Calu3 (cell line): Measurements from ENCODE around the gene TRIO. TPM values are rescaled to one million over a fixed set of nuclear protein-coding genes. Genes with fewer than 3 reads are reported as not detected.

Source experiments
- BruUV-seq: library from RNA; stranded (reverse); fragments of 400-500 nt; replicated peaks from 2 replicates; lab custom pipeline; 2021; lab: Mats Ljungman, UMichigan
- CTCF ChIA-PET: fragments of 300-600 bp; sonication (Branson Sonifier 250); formaldehyde crosslinking; loops from one replicate; lab custom pipeline; 2022; ENCODE audit warnings: antibody characterized with exemption; lab: Charles Lee
- DNase-seq: peaks from one replicate; pipeline ENCODE4 v3.0.0; 2022
- H3K27ac Mint-ChIP-seq: one replicate; pipeline ENCODE4 v1.8.0; 2022; ENCODE audit warnings: mixed read lengths; ENCODE audit not compliant: unreplicated experiment
- H3K27me3 Mint-ChIP-seq: one replicate; pipeline ENCODE4 v1.8.0; 2022; ENCODE audit warnings: mixed read lengths; ENCODE audit not compliant: unreplicated experiment
- H3K36me3 Mint-ChIP-seq: one replicate; pipeline ENCODE4 v1.8.0; 2022; ENCODE audit warnings: mild to moderate bottlenecking, moderate library complexity, mixed read lengths; ENCODE audit not compliant: insufficient read depth, unreplicated experiment
- H3K4me1 Mint-ChIP-seq: one replicate; pipeline ENCODE4 v1.8.0; 2022; ENCODE audit warnings: mild to moderate bottlenecking, low read depth, mixed read lengths; ENCODE audit not compliant: unreplicated experiment
- H3K4me3 Mint-ChIP-seq: one replicate; pipeline ENCODE4 v1.8.0; 2022; ENCODE audit warnings: mild to moderate bottlenecking, low read depth, moderate library complexity, mixed read lengths; ENCODE audit not compliant: unreplicated experiment
- H3K9me3 Mint-ChIP-seq: one replicate; pipeline ENCODE4 v1.8.0; 2022; ENCODE audit warnings: low read depth, mixed read lengths; ENCODE audit not compliant: unreplicated experiment
- intact Hi-C: fragments of 100-400 bp; cut with micrococcal nuclease; formaldehyde crosslinking; loops from one replicate; pipeline ENCODE4 v1.10.0; 2022; ENCODE audit not compliant: unreplicated experiment
- total RNA-seq: library from RNA; stranded (reverse); gene quantifications from 2 replicates; pipeline ENCODE4 v1.2.3, GENCODE V29; 2022
- TF ChIP-seq, protein P1 (sequence below): fragments of 200-600 bp; IDR thresholded peaks from one replicate; pipeline ENCODE4 v1.8.0; 2022; ENCODE audit warnings: antibody characterized with exemption; ENCODE audit not compliant: unreplicated experiment

The TRIO gene
- total RNA-seq, 1 experiment from 2014 or later = 183 TPM

DNA sequence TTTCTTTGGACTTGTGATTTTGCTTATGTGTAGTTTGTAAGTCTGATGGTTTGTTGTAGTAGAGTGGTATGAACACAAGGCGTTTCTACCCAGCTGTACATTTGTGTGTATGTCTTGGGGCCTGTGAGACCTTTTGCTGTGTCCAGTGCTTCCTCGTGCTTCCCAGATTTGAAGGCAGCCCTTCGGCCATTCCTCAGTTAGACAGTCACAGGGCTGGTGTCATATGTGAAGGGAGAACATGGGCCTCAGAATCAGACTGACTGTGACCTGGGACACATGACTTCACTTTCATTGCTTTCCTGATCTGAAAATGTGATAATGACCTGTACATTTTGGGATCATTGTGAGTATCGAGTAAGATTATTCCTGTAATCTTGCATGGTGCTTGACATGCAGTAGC, 140.0 kb downstream of the TRIO start:
- Mint-ChIP-seq H3K27me3 (no peaks in the 10 kb centered on the region), H3K4me1 (peaks cover 2% of the 10 kb centered on the region), H3K9me3 (no peaks in the 10 kb centered on the region), H3K36me3 (peaks cover 37% of the 10 kb centered on the region), H3K27ac (no peak overlapping the region), H3K4me3 (no peak overlapping the region)
- no TSS peak for BruUV-seq
- intact Hi-C loops = no loop called here
- CTCF ChIA-PET = no interaction called here
- TF ChIP-seq, protein P1, sequence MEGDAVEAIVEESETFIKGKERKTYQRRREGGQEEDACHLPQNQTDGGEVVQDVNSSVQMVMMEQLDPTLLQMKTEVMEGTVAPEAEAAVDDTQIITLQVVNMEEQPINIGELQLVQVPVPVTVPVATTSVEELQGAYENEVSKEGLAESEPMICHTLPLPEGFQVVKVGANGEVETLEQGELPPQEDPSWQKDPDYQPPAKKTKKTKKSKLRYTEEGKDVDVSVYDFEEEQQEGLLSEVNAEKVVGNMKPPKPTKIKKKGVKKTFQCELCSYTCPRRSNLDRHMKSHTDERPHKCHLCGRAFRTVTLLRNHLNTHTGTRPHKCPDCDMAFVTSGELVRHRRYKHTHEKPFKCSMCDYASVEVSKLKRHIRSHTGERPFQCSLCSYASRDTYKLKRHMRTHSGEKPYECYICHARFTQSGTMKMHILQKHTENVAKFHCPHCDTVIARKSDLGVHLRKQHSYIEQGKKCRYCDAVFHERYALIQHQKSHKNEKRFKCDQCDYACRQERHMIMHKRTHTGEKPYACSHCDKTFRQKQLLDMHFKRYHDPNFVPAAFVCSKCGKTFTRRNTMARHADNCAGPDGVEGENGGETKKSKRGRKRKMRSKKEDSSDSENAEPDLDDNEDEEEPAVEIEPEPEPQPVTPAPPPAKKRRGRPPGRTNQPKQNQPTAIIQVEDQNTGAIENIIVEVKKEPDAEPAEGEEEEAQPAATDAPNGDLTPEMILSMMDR = no peak
- no peak for DNase-seq

- H3K4me1 Mint-ChIP-seq = no peaks in the 10 kb centered on the region
- no peak overlapping the region for H3K4me3 Mint-ChIP-seq
- no peaks in the 10 kb centered on the region for H3K27me3 Mint-ChIP-seq
- TF ChIP-seq, protein P1 = no peak
- no TSS peak for BruUV-seq
- intact Hi-C loops = no loop called here
- no peak overlapping the region for H3K27ac Mint-ChIP-seq
- CTCF ChIA-PET = interaction anchor here (0.5 to 0.6 kb wide), 2 partner anchors 14 to 247 kb away, joined by 3 to 4 read pairs; no protein-coding TSS in a partner anchor
- no peak for DNase-seq
- peaks cover 28% of the 10 kb centered on the region for H3K36me3 Mint-ChIP-seq
- no peaks in the 10 kb centered on the region for H3K9me3 Mint-ChIP-seq
Measured at GRCh38 chr5:14284392-14285148, 141.4 kb downstream of the TRIO start.

- no TSS peak for BruUV-seq
- TF ChIP-seq, protein P1 = no peak
- intact Hi-C loops = no loop called here
- CTCF ChIA-PET = no interaction called here
- Mint-ChIP-seq H3K9me3 (no peaks in the 10 kb centered on the region), H3K4me1 (no peaks in the 10 kb centered on the region), H3K27ac (no peak overlapping the region), H3K36me3 (peaks cover 24% of the 10 kb centered on the region), H3K4me3 (no peak overlapping the region), H3K27me3 (no peaks in the 10 kb centered on the region)
- no peak for DNase-seq
Measured at GRCh38 chr5:14286007-14286406, 142.9 kb downstream of the TRIO start.

DNA sequence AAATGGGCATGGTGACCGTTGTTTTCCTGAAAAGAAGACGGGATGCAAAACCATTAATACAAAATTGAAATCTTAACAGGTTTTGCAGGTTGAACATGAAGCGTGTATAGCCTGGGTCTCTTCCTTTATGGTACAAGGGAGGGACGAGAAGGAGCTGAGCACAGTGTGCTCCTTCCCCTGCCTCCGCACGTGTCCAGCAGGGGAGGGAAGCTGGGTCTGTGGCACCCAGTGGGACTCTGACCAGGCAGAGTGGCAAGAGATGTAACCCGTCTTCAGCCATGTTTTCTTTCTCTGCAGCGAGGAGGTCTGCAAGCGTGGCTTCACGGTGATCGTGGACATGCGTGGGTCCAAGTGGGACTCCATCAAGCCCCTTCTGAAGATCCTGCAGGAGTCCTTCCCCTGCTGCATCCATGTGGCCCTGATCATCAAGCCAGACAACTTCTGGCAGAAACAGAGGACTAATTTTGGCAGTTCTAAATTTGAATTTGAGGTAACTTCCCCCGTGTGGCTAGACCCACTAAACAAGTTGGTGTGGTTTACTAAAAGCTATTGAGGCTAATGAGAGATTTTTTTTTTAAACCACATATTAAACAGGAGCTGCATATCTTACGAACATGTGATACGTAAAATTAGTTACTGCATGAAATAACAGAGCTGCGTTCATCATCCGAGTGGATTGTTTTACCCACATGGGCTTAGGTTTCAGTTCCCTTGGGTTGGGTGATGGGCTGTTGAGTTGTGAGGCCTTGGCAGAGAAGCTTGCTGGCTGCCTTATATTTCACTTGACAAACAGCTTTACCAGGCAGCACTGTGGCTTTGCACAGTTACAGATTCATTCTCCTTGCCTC, 143.7 kb downstream of the TRIO start:
- DNase-seq = no peak

More for the DNA sequence above, 143.7 kb downstream of the TRIO start:
- no TSS peak for BruUV-seq
- Mint-ChIP-seq H3K36me3 (peaks cover 21% of the 10 kb centered on the region), H3K4me3 (no peak overlapping the region), H3K9me3 (no peaks in the 10 kb centered on the region), H3K4me1 (no peaks in the 10 kb centered on the region), H3K27ac (no peak overlapping the region), H3K27me3 (no peaks in the 10 kb centered on the region)
- intact Hi-C loops = no loop called here
- TF ChIP-seq, protein P1 = no peak
- CTCF ChIA-PET = no interaction called here
